IMR-90 (cell line): ENCODE data around the gene BRCA1. TPM values are rescaled to one million over a fixed set of nuclear protein-coding genes. Genes with fewer than 3 reads are reported as not detected.
A peak's percentile ranks its signal among the peaks of the same experiment; 100 is the strongest.
"Not testable (repeated sequence)": the region's sequence is repeated elsewhere in the genome, so short reads cannot be mapped to it uniquely, and the experiment has no call there.

Experiments
- ATAC-seq: fragments of 200-7000 bp; cut with Tn5 transposase; 2 replicates; pipeline ENCODE4 v1.9.1; 2020; ENCODE audit warnings: low read depth, mild to moderate bottlenecking, moderate library complexity
- BruUV-seq: library from RNA; stranded (reverse); fragments of 400-500 nt; replicated peaks from 2 replicates; lab custom pipeline; 2021; lab: Mats Ljungman, UMichigan
- CTCF ChIA-PET: fragments of 300-600 bp; formaldehyde crosslinking; extraction: SDS; loops from one replicate; lab custom pipeline; 2021; ENCODE audit warnings: antibody characterized with exemption; lab: Yijun Ruan, JAX
- POLR2A ChIA-PET: fragments of 300-600 bp; sonication (Branson Sonifier 250); formaldehyde crosslinking; loops from one replicate; lab custom pipeline; 2022; ENCODE audit warnings: antibody characterized with exemption; ENCODE audit not compliant: unreplicated experiment; lab: Charles Lee
- DNase-seq: peaks from one replicate; pipeline ENCODE4 v3.0.0; 2013
- H2AFZ ChIP-seq: replicated peaks from 2 replicates; pipeline ENCODE3; 2013; ENCODE audit warnings: low read length, mild to moderate bottlenecking; ENCODE audit not compliant: poor library complexity
- H2AK5ac ChIP-seq: 2 replicates; pipeline ENCODE4 v1.6.1; 2013; ENCODE audit warnings: low read depth, low read length, inconsistent platforms
- H2AK9ac ChIP-seq: replicated peaks from 2 replicates; pipeline ENCODE3; 2013; ENCODE audit warnings: mild to moderate bottlenecking, low read depth, low read length, moderate library complexity; ENCODE audit not compliant: poor library complexity
- H2BK120ac ChIP-seq: 2 replicates; pipeline ENCODE4 v1.6.1; 2013; ENCODE audit warnings: low read depth, low read length, inconsistent platforms
- H2BK15ac ChIP-seq: 3 replicates; pipeline ENCODE4 v1.6.1; 2013; ENCODE audit warnings: low read depth, low read length, inconsistent platforms
- H2BK20ac ChIP-seq: 2 replicates; pipeline ENCODE4 v1.6.1; 2013; ENCODE audit warnings: low read depth, mild to moderate bottlenecking, inconsistent platforms, low read length, moderate library complexity
- H2BK5ac ChIP-seq: 2 replicates; pipeline ENCODE4 v1.6.1; 2013; ENCODE audit warnings: mild to moderate bottlenecking, low read depth, low read length, inconsistent platforms; ENCODE audit not compliant: poor library complexity, severe bottlenecking
- H3K14ac ChIP-seq: replicated peaks from 2 replicates; pipeline ENCODE4 v1.6.1; 2013; ENCODE audit warnings: low read depth, low read length, inconsistent platforms
- H3K18ac ChIP-seq: 2 replicates; pipeline ENCODE4 v1.6.1; 2013; ENCODE audit warnings: low read depth, low read length, control low read depth
- H3K23ac ChIP-seq: 2 replicates; pipeline ENCODE4 v1.6.1; 2013; ENCODE audit warnings: low read depth, low read length, inconsistent platforms
- H3K27ac ChIP-seq: 2 replicates; pipeline ENCODE4 v1.5.1; 2013; ENCODE audit warnings: mild to moderate bottlenecking, control low read depth, low read length; ENCODE audit not compliant: insufficient read depth
- H3K27me3 ChIP-seq: 2 replicates; pipeline ENCODE4 v1.6.1; 2013; ENCODE audit warnings: low read length; ENCODE audit not compliant: control insufficient read depth, insufficient read depth
- H3K36me3 ChIP-seq: 2 replicates; pipeline ENCODE4 v1.6.1; 2013; ENCODE audit warnings: low read length, mixed read lengths; ENCODE audit not compliant: control insufficient read depth, insufficient read depth
- H3K4ac ChIP-seq: 2 replicates; pipeline ENCODE4 v1.6.1; 2013; ENCODE audit warnings: low read depth, low read length, inconsistent platforms
- H3K4me1 ChIP-seq: 2 replicates; pipeline ENCODE4 v1.6.1; 2013; ENCODE audit warnings: low read length, mixed read lengths; ENCODE audit not compliant: control insufficient read depth, insufficient read depth
- H3K4me2 ChIP-seq: 2 replicates; pipeline ENCODE4 v1.6.1; 2013; ENCODE audit warnings: low read depth, mild to moderate bottlenecking, control low read depth, low read length, moderate library complexity
- H3K4me3 ChIP-seq: 2 replicates; pipeline ENCODE4 v1.5.1; 2013; ENCODE audit warnings: low read depth, mild to moderate bottlenecking, control low read depth, low read length, moderate library complexity; ENCODE audit not compliant: insufficient read depth
- H3K56ac ChIP-seq: 2 replicates; pipeline ENCODE4 v1.6.1; 2013; ENCODE audit warnings: low read length, inconsistent platforms; ENCODE audit not compliant: insufficient read depth; ENCODE audit errors: extremely low read depth
- H3K79me1 ChIP-seq, 2 experiments: 2 replicates each; pipeline ENCODE4 v1.6.1; 2013; ENCODE audit warnings: low read length in 2 of 2, inconsistent platforms in 1 of 2, low read depth in 1 of 2
- H3K9ac ChIP-seq: 2 replicates; pipeline ENCODE4 v1.6.1; 2013; ENCODE audit warnings: low read depth, low read length, control low read depth
- H3K9me1 ChIP-seq: 2 replicates; pipeline ENCODE4 v1.6.1; 2013; ENCODE audit warnings: low read length, inconsistent platforms; ENCODE audit not compliant: insufficient read depth
- H3K9me3 ChIP-seq: 2 replicates; pipeline ENCODE4 v1.6.1; 2013; ENCODE audit warnings: low read length; ENCODE audit not compliant: control insufficient read depth, insufficient read depth
- H4K20me1 ChIP-seq: 2 replicates; pipeline ENCODE4 v1.6.1; 2013; ENCODE audit warnings: low read length, inconsistent platforms; ENCODE audit not compliant: insufficient read depth
- H4K5ac ChIP-seq: 2 replicates; pipeline ENCODE4 v1.6.1; 2013; ENCODE audit warnings: mild to moderate bottlenecking, low read depth, low read length, control low read depth
- H4K8ac ChIP-seq, 2 experiments: 2 replicates each; pipeline ENCODE4 v1.6.1; 2013; ENCODE audit warnings: low read depth in 2 of 2, low read length in 2 of 2, control low read depth in 1 of 2, inconsistent platforms in 1 of 2
- H4K91ac ChIP-seq: 2 replicates; pipeline ENCODE4 v1.6.1; 2013; ENCODE audit warnings: low read depth, low read length, inconsistent platforms; ENCODE audit not compliant: insufficient read depth
- POLR2A ChIP-seq: IDR thresholded peaks from 2 replicates; pipeline ENCODE4 v1.6.1; 2012; ENCODE audit warnings: mild to moderate bottlenecking, low read depth, low read length
- WGBS, 2 experiments: methylation state at CpG; one replicate each; pipeline versions ENCODE4 v1.1.5 to v1.1.7; 2013; ENCODE audit warnings: missing lambda C conversion rate in 2 of 2; ENCODE audit not compliant: insufficient read length in 1 of 2; ENCODE audit errors: extremely low coverage in 2 of 2; 5-methylcytosine and 5-hydroxymethylcytosine counted together
- dilution Hi-C: fragments of 300-500 bp; cut with HindIII; formaldehyde crosslinking; loops from one replicate; pipeline ENCODE4 v1.14.3; 2018; ENCODE audit warnings: low sequenced_read_pairs; ENCODE audit not compliant: unreplicated experiment
- in situ Hi-C: fragments of 300-500 bp; cut with MboI; formaldehyde crosslinking; loops from 3 replicates; pipeline ENCODE4 v1.14.3; 2019; ENCODE audit warnings: low sequenced_read_pairs, inconsistent platforms, mixed read lengths
- intact Hi-C: fragments of 100-400 bp; cut with micrococcal nuclease; formaldehyde crosslinking; loops from 2 replicates; pipeline ENCODE4 v1.10.0; 2022
- polyA plus RNA-seq, 3 experiments: library from polyadenylated mRNA; depleted of rRNA; stranded (reverse); fragments of >200 nt; gene quantifications; 2 replicates each; pipeline ENCODE4 v1.2.3, GENCODE V29; 2012; ENCODE audit warnings: low replicate concordance in 1 of 3
- total RNA-seq: library from RNA; depleted of rRNA; stranded (reverse); fragments of >200 nt; gene quantifications from 2 replicates; pipeline ENCODE4 v1.2.3, GENCODE V29; 2012

Gene BRCA1
- total and polyA plus RNA-seq, 2 of the 4 experiments (the other 2 are of a cell fraction): 8.3 to 17.7 TPM

DNA sequence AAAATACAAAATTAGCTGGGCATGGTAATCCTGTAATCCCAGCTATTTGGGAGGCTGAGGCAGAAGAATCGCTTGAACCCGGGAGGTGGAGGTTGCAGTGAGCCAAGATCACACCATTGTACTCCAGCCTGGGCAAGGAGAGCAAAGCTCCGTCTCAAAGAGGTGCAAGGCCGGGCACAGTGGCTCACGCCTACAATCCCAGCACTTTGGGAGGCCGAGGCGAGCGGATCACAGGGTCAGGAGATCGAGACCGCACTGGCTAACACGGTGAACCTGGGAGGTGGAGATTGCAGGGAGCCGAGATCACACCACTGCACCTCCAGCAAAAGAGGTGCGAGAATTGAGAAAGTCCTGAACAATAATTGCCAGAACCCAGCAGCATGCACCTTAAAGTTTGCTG, 124.3 kb downstream of the BRCA1 start:
- whole genome bisulfite sequencing, 2 experiments: 97% methylated on average over 7 of the region's 13 CpGs; no CpG with 5 or more reads in 1 of the 2 experiments
- H3K9ac ChIP-seq, H3K18ac ChIP-seq, H3K4me3 ChIP-seq, H3K23ac ChIP-seq, CTCF ChIA-PET, H2BK5ac ChIP-seq, H3K4ac ChIP-seq, H2AK5ac ChIP-seq, H3K27me3 ChIP-seq, H4K8ac ChIP-seq, H4K91ac ChIP-seq, H3K56ac ChIP-seq, in situ Hi-C loops, H2AK9ac ChIP-seq, ATAC-seq, H3K4me1 ChIP-seq, H2BK120ac ChIP-seq, H2AFZ ChIP-seq, H4K5ac ChIP-seq, H3K4me2 ChIP-seq, H3K27ac ChIP-seq, DNase-seq, H3K14ac ChIP-seq, H2BK20ac ChIP-seq, H3K9me3 ChIP-seq, BruUV-seq, H2BK15ac ChIP-seq, intact Hi-C loops, H3K9me1 ChIP-seq, dilution Hi-C loops: not testable (repeated sequence)
- Histone ChIP-seq H4K20me1 (peaks cover 37% of the 10 kb centered on the region), H3K36me3 (peaks cover 37% of the 10 kb centered on the region), H3K79me1 (peaks cover 12 to 53% of the 10 kb centered on the region in 2 experiments; a peak in 3 of 4 replicates)
- TF ChIP-seq POLR2A: 0 out of 2 replicates have a peak, but pooled peaks have one; percentile 2
- POLR2A ChIA-PET: interaction anchor here (0.6 to 0.7 kb wide), 2 partner anchors 167 to 429 kb away, joined by 3 read pairs; no protein-coding TSS in a partner anchor
